AG04449 (cell line): ENCODE data around the gene HTRA1.

ENCODE experiments used
- CTCF ChIA-PET: fragments of 350-600 bp; formaldehyde crosslinking; extraction: SDS; loops from one replicate; lab custom pipeline; 2021; ENCODE audit warnings: antibody characterized with exemption; lab: Yijun Ruan, JAX
- POLR2A ChIA-PET: fragments of 400-600, 350-600 bp; formaldehyde crosslinking; extraction: SDS; loops from one replicate; lab custom pipeline; 2020; ENCODE audit warnings: antibody characterized with exemption, inconsistent platforms; lab: Yijun Ruan, JAX
- DNase-seq: peaks from one replicate; pipeline ENCODE4 v3.0.0-alpha.2; 2010; ENCODE audit warnings: low read depth, low spot score
- H3K4me3 ChIP-seq: 2 replicates; pipeline ENCODE4 v1.5.1; 2011; ENCODE audit warnings: low read depth, mild to moderate bottlenecking, control low read depth, low read length
- TF ChIP-seq, protein P1 (sequence below): IDR thresholded peaks from one replicate; pipeline ENCODE4 v1.5.1; 2011; ENCODE audit warnings: mild to moderate bottlenecking, moderate library complexity, low read length, control low read depth, inconsistent platforms; ENCODE audit not compliant: insufficient read depth; ENCODE audit errors: missing control alignments

HTRA1 gene

DNA sequence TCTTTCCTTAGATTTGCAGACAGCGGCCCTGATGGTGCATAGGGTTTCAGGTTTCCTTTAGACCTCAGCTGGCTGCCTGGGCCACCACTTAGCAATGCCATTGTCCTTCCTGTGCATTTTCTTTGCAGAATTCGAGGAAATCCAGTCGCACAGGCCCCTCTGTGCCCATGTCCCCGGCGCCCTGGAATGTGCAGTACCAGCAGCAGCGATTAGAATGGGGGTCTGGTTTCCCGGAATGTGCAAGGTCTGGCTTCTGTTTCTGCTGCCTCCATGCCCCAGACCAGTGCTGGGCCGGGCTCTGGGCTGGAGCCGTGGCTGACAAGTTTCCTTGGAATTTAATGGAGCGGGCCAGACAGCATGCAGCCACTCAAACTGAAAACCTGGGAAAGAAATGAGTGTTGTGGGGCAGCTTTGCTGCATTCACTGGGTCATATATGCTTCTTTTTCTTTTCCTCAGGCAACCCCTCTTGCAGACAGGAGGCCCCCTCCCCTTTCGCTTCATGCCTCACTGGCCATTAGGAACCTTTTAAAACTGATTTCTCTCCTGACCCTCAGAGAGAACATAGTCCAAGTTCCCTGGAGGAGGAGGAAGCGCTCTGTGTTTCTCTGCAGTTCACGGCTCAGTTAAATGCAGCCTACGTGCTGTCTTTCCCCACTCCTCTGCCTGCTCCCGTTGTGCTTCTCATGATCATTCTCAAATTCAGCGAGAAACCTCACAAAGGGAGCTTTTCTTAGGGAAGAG lies 14.4 kb downstream of the HTRA1 start:
- TF ChIP-seq, protein P1, sequence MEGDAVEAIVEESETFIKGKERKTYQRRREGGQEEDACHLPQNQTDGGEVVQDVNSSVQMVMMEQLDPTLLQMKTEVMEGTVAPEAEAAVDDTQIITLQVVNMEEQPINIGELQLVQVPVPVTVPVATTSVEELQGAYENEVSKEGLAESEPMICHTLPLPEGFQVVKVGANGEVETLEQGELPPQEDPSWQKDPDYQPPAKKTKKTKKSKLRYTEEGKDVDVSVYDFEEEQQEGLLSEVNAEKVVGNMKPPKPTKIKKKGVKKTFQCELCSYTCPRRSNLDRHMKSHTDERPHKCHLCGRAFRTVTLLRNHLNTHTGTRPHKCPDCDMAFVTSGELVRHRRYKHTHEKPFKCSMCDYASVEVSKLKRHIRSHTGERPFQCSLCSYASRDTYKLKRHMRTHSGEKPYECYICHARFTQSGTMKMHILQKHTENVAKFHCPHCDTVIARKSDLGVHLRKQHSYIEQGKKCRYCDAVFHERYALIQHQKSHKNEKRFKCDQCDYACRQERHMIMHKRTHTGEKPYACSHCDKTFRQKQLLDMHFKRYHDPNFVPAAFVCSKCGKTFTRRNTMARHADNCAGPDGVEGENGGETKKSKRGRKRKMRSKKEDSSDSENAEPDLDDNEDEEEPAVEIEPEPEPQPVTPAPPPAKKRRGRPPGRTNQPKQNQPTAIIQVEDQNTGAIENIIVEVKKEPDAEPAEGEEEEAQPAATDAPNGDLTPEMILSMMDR, result no peak
- no peak overlapping the region for H3K4me3 ChIP-seq
- no peak for DNase-seq
- ChIA-PET POLR2A (no interaction called here), CTCF (interaction anchor here (1.3 kb wide), 1 partner anchor 90 kb away, joined by 4 read pairs; no protein-coding TSS in a partner anchor)

- ChIA-PET CTCF (interaction anchor here (1.3 kb wide), 1 partner anchor 89 kb away, joined by 4 read pairs; no protein-coding TSS in a partner anchor), POLR2A (no interaction called here)
- no peak overlapping the region for H3K4me3 ChIP-seq
- TF ChIP-seq, protein P1, result no peak
- no peak for DNase-seq
Measured at GRCh38 chr10:122476333-122476695, 15.0 kb downstream of the HTRA1 start.

DNA sequence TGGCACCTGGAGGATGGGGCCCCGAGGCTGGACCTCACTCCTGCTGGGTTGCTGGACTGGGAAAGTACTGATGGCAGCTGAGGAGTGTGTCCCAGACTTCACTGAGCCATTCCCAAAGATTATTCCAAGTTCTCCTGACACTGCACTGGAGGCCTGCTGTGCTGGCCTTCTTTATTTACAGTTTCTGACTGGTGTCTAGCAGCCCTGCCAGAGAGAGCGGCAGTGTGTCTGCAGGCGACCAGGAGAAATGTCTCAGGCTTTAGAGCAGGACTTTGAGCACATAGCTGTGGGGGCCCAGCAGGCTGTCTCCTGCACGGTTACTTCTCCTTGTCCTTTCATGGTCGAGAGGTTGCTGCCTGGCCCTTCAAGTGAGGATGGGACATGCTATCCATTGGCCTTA lies 16.1 kb downstream of the HTRA1 start:
- CTCF ChIA-PET, result interaction anchor here (1.0 kb wide), 1 partner anchor 13 kb away, joined by 3 read pairs; no protein-coding TSS in a partner anchor
- TF ChIP-seq, protein P1, result no peak
- POLR2A ChIA-PET, result no interaction called here
- H3K4me3 ChIP-seq, result no peak overlapping the region
- no peak for DNase-seq

DNA sequence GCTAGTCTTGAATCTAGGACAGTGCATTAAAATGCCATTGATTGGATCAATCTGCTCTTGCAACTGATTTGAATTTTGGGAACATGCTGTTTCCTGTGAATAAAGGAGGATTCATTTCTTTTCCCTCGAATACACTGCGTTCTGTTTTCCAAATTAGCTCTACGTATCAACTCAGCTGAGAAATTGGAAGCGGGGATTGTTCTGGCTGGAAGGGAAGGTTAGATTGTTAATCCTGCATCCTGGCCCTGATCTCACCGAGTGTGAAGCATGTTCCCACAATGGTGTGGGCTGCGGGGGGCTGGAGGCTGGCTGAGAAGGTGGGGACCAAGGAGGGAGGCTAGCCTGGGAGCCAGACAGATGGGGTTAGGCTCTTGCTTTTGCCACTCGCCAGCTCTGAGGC lies 17.6 kb downstream of the HTRA1 start:
- POLR2A ChIA-PET, result no interaction called here
- TF ChIP-seq, protein P1, result no peak
- no peak overlapping the region for H3K4me3 ChIP-seq
- CTCF ChIA-PET, result interaction anchor here (0.8 kb wide), 1 partner anchor 10 kb away, joined by 3 read pairs; no protein-coding TSS in a partner anchor
- no peak for DNase-seq

DNA sequence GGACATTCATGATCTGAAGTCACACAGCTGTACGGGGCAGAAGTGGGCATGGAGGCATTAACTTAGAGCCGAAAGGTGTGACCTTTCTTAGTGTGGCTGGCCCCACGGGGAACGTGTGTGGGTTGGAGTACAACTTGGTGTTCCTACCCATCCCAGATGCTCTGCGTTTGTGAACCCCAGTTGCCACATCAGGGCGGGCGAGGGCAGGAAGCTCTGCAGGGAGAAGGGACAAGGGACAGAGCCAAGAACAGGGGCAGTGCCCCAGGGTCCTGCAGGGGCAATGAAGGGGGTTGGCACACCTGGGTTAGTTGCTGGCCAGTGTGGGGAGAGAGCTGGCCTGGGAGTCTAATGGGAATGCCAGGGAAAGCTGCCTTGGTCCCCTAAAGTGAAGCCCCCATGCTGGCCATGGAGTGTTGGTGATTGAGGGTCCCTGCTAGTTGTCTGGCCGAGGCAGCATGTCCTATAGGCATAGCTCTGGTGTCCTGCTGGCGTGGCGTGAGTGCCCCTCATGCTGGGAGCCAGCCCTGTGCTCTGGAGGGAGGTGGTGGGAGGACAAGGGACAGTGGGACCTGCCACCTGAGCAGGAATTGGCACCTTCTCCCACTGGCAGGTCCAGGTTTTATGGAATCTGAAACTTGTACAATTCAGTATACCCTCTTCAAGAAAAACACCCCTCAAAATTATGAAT lies 18.9 kb downstream of the HTRA1 start:
- ChIA-PET POLR2A (no interaction called here), CTCF (interaction anchor here (1.1 to 1.5 kb wide), 2 partner anchors 9 to 45 kb away, joined by 3 read pairs; no protein-coding TSS in a partner anchor)
- DNase-seq, result no peak
- TF ChIP-seq, protein P1, result no peak
- H3K4me3 ChIP-seq, result no peak overlapping the region
